Gastroesophageal sphincter (tissue), 3 donors: ENCODE measurements around the gene PYDC1.

Experiments
- CTCF ChIP-seq, 4 experiments: fragments of 200-600 bp in 2 of 4; fragments of 450-650 bp in 2 of 4; sonication (generic) in 1 of 4; IDR thresholded peaks; one replicate each; pipeline ENCODE4 v1.5.1; 2017 to 2019; ENCODE audit warnings: antibody characterized with exemption in 4 of 4, mild to moderate bottlenecking in 2 of 4, moderate library complexity in 2 of 4
- POLR2A ChIP-seq, 2 donors: fragments of 450-650 bp; IDR thresholded peaks; one replicate each; pipeline ENCODE4 v1.6.1; 2017; ENCODE audit warnings: antibody characterized with exemption in 2 of 2, mild to moderate bottlenecking in 2 of 2, moderate library complexity in 1 of 2
- POLR2AphosphoS5 ChIP-seq: sonication (generic); formaldehyde crosslinking; IDR thresholded peaks from one replicate; pipeline ENCODE4 v1.6.1; 2017; ENCODE audit warnings: antibody characterized with exemption

GRCh38 chr16:31193874-31194273 is 23.1 kb downstream of the PYDC1 start:
- TF ChIP-seq POLR2A (IDR thresholded peaks at IDR 0.05) (no peak), CTCF (IDR thresholded peaks at IDR 0.05) (no peak), POLR2AphosphoS5 (no peak)
